Sigmoid colon (tissue), 4 donors: ENCODE results near the gene HPSE.

Experiments used
- POLR2A ChIP-seq, 2 donors: fragments of 450-650 bp; IDR thresholded peaks; one replicate each; pipeline ENCODE4 v1.6.1; 2016; ENCODE audit warnings: antibody characterized with exemption in 2 of 2, mild to moderate bottlenecking in 2 of 2, moderate library complexity in 2 of 2
- POLR2AphosphoS5 ChIP-seq, 4 donors: sonication (generic); formaldehyde crosslinking; IDR thresholded peaks; one replicate each; pipeline ENCODE4 v1.6.1; 2017; ENCODE audit warnings: antibody characterized with exemption in 4 of 4
- TF ChIP-seq, protein P1 (sequence below), 4 experiments: fragments of 450-650 bp in 3 of 4; fragments of 200-600 bp in 1 of 4; IDR thresholded peaks; one replicate each; pipeline ENCODE4 v1.5.1; 2016 to 2019; ENCODE audit warnings: antibody characterized with exemption in 4 of 4, mild to moderate bottlenecking in 3 of 4, moderate library complexity in 2 of 4

DNA sequence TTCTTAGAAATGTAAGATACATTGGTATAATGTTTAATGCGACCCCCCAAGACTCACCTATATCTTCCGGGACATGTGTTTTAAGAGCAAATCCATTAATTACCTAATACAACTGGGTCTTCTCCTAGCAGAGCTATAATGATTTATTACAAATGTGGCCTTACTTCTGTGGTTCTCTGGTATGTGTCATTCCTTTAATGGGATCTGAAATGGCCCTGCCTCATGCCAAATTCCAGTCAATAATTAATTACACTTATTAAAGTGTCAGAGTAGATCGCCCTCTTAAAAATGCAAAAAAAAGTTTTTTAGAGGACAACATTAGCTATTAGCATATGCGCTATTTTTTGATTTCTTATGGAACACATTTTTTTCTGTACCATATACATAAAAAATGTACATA is 17.0 kb downstream of the HPSE start:
- TF ChIP-seq, protein P1, sequence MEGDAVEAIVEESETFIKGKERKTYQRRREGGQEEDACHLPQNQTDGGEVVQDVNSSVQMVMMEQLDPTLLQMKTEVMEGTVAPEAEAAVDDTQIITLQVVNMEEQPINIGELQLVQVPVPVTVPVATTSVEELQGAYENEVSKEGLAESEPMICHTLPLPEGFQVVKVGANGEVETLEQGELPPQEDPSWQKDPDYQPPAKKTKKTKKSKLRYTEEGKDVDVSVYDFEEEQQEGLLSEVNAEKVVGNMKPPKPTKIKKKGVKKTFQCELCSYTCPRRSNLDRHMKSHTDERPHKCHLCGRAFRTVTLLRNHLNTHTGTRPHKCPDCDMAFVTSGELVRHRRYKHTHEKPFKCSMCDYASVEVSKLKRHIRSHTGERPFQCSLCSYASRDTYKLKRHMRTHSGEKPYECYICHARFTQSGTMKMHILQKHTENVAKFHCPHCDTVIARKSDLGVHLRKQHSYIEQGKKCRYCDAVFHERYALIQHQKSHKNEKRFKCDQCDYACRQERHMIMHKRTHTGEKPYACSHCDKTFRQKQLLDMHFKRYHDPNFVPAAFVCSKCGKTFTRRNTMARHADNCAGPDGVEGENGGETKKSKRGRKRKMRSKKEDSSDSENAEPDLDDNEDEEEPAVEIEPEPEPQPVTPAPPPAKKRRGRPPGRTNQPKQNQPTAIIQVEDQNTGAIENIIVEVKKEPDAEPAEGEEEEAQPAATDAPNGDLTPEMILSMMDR (IDR thresholded peaks at IDR 0.05) = no peak
- TF ChIP-seq POLR2AphosphoS5 (IDR thresholded peaks at IDR 0.05) = no peak
- no peak for TF ChIP-seq POLR2A (IDR thresholded peaks at IDR 0.05)
